ENCODE results near the gene SCUBE2.

GRCh38 chr11:9099617-9100016 is 8.2 kb upstream of the SCUBE2 start:
- TF ChIP-seq CTCF (IDR thresholded peaks at IDR 0.05) (no peak), TAF1 (IDR thresholded peaks at IDR 0.05; ENCODE audit: borderline replicate concordance, low read depth, low read length) (no peak), JUND (IDR thresholded peaks at IDR 0.05) (no peak)
- TF ChIP-seq, protein P1, sequence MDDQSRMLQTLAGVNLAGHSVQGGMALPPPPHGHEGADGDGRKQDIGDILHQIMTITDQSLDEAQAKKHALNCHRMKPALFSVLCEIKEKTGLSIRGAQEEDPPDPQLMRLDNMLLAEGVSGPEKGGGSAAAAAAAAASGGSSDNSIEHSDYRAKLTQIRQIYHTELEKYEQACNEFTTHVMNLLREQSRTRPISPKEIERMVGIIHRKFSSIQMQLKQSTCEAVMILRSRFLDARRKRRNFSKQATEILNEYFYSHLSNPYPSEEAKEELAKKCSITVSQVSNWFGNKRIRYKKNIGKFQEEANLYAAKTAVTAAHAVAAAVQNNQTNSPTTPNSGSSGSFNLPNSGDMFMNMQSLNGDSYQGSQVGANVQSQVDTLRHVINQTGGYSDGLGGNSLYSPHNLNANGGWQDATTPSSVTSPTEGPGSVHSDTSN (IDR thresholded peaks at IDR 0.05), result no peak
- TF ChIP-seq, protein P2, sequence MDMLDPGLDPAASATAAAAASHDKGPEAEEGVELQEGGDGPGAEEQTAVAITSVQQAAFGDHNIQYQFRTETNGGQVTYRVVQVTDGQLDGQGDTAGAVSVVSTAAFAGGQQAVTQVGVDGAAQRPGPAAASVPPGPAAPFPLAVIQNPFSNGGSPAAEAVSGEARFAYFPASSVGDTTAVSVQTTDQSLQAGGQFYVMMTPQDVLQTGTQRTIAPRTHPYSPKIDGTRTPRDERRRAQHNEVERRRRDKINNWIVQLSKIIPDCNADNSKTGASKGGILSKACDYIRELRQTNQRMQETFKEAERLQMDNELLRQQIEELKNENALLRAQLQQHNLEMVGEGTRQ (IDR thresholded peaks at IDR 0.05; ENCODE audit: borderline replicate concordance, low read depth, low read length), result no peak

Data from SK-N-SH (cell line).